GM12873 (cell line): ENCODE results near the gene QKI.

ENCODE experiments used
- TF ChIP-seq, protein P1 (sequence below): IDR thresholded peaks from 2 replicates; pipeline ENCODE4 v1.5.1; 2012; ENCODE audit warnings: low read depth, mild to moderate bottlenecking, moderate library complexity, low read length, control low read depth; ENCODE audit not compliant: insufficient read depth; ENCODE audit errors: missing control alignments

QKI gene

DNA sequence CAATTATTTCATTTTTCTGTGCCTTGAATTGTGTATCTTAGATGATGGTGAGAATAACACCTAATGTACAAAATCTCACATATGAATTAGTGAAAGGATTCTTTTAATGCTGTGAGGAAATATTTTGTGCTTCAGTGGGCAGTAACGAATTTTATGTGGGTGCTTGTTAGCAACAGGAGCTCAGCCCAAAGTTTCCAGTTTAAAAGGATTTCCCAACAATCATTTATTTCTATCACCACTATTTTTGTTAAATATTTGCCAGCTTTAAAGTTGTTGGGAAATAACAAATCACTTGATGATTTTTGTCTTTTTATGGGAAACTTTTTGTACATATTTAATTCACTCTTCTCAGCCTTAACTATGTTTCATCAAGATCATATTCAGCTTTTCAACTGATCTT, 111.8 kb downstream of the QKI start:
- TF ChIP-seq, protein P1, sequence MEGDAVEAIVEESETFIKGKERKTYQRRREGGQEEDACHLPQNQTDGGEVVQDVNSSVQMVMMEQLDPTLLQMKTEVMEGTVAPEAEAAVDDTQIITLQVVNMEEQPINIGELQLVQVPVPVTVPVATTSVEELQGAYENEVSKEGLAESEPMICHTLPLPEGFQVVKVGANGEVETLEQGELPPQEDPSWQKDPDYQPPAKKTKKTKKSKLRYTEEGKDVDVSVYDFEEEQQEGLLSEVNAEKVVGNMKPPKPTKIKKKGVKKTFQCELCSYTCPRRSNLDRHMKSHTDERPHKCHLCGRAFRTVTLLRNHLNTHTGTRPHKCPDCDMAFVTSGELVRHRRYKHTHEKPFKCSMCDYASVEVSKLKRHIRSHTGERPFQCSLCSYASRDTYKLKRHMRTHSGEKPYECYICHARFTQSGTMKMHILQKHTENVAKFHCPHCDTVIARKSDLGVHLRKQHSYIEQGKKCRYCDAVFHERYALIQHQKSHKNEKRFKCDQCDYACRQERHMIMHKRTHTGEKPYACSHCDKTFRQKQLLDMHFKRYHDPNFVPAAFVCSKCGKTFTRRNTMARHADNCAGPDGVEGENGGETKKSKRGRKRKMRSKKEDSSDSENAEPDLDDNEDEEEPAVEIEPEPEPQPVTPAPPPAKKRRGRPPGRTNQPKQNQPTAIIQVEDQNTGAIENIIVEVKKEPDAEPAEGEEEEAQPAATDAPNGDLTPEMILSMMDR = no peak

DNA sequence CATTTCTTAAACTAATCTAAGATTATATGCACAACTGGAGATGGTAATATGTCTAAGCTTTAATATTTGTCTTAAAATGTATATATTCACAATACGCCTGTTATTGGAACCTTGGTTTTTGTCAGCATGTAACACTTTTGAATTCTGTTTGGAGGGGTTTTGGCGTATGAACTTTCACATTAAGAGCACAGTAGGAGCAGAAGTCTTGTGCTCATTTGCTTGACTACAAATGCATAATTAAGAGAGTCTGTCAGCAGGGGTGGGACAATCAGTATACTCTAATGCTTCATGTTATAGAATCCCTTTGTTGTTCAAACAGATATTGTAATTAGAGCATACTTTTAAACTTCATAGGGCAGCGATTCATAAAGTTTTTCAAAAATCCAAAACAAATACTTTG, 112.8 kb downstream of the QKI start:
- TF ChIP-seq, protein P1 = no peak

DNA sequence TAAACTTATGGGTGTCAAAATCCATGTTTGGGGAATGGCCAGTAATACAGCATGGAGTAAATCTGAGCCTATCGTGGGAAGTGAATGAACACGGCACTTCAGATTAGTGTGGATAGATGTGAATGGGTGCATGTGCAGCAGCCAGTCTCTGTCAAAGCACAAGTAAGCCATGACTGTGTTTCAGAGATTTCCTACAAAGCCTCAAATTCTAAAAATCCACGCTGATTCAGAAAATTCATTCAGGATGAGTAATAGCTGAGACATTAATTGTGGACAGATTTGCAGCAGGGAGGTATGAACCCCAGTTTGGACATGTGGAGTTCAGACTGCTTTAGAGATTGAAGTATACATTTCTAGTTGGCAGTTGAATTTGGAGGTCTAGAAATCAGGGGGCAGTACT, 115.1 kb downstream of the QKI start:
- TF ChIP-seq, protein P1 = no peak

DNA sequence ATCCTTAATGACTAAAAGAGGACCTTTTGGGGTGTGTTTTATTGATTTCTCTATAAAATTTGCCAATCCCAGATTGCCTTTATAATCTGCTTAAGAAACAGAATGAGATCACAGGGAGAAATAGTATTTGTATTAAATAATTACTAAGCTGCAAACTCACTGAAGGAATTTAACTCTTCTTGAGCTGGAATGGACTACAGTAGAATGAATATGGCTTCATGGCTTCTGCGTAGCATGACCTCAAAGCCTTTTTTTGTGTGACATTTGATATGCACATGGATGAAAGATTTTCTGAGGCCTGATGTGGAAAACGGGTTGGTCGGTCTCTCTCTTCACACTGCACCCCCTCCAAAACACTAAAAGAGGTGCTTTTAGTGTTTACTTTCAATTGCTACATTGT, 115.9 kb downstream of the QKI start:
- TF ChIP-seq, protein P1 = no peak

DNA sequence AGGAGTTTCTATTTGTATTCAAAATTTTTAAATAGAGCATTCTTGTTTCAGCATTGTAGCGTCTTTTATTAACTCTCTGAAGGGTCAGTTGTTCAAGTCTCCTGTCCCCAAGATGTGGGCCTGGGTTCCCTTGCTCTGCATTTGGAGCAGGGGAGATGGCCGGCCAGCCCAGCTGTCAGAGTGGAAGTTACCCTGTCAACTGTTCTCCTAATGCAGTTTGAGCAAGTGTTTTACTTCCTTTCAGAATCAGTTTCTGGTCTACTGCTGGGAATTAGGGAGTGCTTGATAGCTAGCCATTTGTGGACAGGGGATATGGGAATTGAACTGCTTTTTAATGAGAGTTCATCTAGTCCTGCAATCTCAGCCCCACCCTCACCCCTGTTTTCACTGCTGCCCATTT, 116.6 kb downstream of the QKI start:
- TF ChIP-seq, protein P1 = no peak

DNA sequence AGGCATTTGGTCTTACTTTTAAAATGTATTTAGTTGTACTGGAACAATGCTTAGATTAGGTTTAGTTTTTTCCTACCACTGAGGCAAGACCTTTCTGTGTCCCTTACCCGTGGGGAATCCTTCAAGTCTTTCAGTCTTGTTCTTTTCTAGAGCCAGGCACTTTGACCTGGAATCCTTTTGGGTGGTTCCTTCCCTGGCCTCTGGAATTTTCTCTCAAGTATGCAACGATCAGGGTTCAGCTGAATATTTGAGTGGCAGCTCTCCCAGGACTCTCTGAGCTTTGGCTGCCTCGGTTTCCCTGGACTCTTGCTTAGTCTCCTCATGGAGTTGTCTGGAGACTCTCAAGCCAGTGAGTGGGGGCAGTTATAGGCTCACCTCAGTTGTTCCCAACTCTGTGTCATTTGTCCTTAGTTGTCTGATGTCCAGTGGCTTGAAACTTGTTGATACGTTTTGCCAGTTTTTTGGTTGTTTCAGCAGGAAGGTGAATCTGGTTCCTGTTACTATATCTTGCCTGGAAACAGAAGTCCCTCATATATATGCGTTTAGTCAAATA, 118.1 kb downstream of the QKI start:
- TF ChIP-seq, protein P1 = no peak

DNA sequence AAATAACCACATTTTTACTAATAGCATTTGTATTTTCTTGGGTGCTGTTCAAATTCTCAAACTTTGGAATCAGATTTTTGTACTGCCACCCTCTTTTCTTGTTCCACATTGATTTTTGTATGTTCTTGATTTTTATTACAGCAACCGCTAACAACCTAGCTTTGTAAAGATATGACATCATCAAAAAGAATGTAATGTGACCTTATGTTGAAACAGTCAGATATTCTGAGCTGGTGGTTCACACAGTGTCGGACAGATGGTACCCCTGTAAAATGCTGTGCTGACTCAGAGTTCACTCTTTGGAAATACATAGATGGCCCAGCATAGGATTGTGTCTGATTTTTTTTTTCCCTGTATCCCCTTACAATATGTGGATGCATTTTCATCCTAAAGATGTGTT, 118.9 kb downstream of the QKI start:
- TF ChIP-seq, protein P1 = no peak
